Coronary artery (tissue), 2 donors: ENCODE results near the gene RNF13.

ENCODE experiments used
- DNase-seq: peaks from one replicate; pipeline ENCODE4 v3.0.0-alpha.2; 2017; ENCODE audit warnings: low spot score
- H3K27ac ChIP-seq, 2 donors: fragments of 200-600 bp; sonication (generic); one replicate each; pipeline ENCODE4 v1.5.1; 2016 to 2019
- H3K4me3 ChIP-seq: fragments of 200-600 bp; sonication (generic); 2 replicates; pipeline ENCODE4 v1.5.1; 2016; ENCODE audit warnings: mild to moderate bottlenecking, moderate library complexity
- CTCF ChIP-seq: fragments of 200-600 bp; sonication (generic); IDR thresholded peaks from one replicate; pipeline ENCODE4 v1.5.1; 2019; ENCODE audit warnings: antibody characterized with exemption

Gene RNF13

GRCh38 chr3:149812606-149813366, at the start of gene RNF13:
Gene RNF13, plus strand, starts transcription at chr3:149813215. Its CDS starts 32,812 bp downstream, at chr3:149846027.
- DNase-seq: peak; percentile 98
- Histone ChIP-seq H3K4me3 (peak within 1 kb of the TSS; percentile 92), H3K27ac (peak within 1 kb of the TSS; percentile 97 to 98)
- no peak for TF ChIP-seq CTCF

- no peak overlapping the region for H3K4me3 ChIP-seq
- no peak for DNase-seq
- no peak overlapping the region for H3K27ac ChIP-seq
- TF ChIP-seq CTCF: no peak
Observed at GRCh38 chr3:149763565-149764195, 49.3 kb upstream of the RNF13 start.

- H3K27ac ChIP-seq: no peak overlapping the region
- no peak for DNase-seq
- no peak overlapping the region for H3K4me3 ChIP-seq
- no peak for TF ChIP-seq CTCF
Observed at GRCh38 chr3:149764302-149764701, 48.7 kb upstream of the RNF13 start.

- TF ChIP-seq CTCF: peak; percentile 31
- DNase-seq: no peak
- no peak overlapping the region for H3K4me3 ChIP-seq
- no peak overlapping the region for H3K27ac ChIP-seq
Observed at GRCh38 chr3:149765762-149766334, 47.2 kb upstream of the RNF13 start.

- TF ChIP-seq CTCF: no peak
- no peak for DNase-seq
- Histone ChIP-seq H3K4me3 (no peak overlapping the region), H3K27ac (no peak overlapping the region)
Observed at GRCh38 chr3:149767720-149768119, 45.3 kb upstream of the RNF13 start.

- no peak for DNase-seq
- H3K27ac ChIP-seq: no peak overlapping the region
- no peak for TF ChIP-seq CTCF
- H3K4me3 ChIP-seq: no peak overlapping the region
Observed at GRCh38 chr3:149768704-149769103, 44.3 kb upstream of the RNF13 start.
